Breast epithelium (tissue), 3 donors: Measurements from ENCODE around the gene NKX3-2.

Source experiments
- POLR2AphosphoS5 ChIP-seq, 3 donors: sonication (generic); formaldehyde crosslinking; IDR thresholded peaks; one replicate each; pipeline ENCODE4 v1.6.1; 2017; ENCODE audit warnings: antibody characterized with exemption in 3 of 3
- TF ChIP-seq, protein P1 (sequence below), 3 donors: fragments of 450-650 bp; IDR thresholded peaks; one replicate each; pipeline ENCODE4 v1.5.1; 2016 to 2017; ENCODE audit warnings: antibody characterized with exemption in 3 of 3, mild to moderate bottlenecking in 3 of 3, moderate library complexity in 3 of 3

DNA sequence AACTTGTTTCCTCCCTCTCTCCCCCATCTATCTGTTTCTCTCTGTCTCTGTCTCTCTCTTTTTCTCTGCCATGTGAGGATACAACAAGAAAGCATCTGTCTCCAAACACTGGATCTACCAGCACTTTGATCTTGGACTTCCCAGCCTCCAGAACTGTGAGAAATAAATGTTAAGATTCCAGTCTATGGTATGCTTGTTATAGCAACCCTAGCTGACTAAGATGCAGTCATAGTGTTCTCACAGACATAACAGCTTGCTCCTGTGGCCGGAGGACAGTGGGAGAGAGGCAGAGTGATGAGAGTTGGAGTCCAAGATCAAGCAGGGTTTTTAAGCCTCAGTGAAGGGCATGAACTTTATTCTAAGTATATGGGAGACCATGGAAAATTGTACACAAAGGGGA is 8.8 kb upstream of the NKX3-2 start:
- TF ChIP-seq POLR2AphosphoS5 (IDR thresholded peaks at IDR 0.05): no peak
- TF ChIP-seq, protein P1, sequence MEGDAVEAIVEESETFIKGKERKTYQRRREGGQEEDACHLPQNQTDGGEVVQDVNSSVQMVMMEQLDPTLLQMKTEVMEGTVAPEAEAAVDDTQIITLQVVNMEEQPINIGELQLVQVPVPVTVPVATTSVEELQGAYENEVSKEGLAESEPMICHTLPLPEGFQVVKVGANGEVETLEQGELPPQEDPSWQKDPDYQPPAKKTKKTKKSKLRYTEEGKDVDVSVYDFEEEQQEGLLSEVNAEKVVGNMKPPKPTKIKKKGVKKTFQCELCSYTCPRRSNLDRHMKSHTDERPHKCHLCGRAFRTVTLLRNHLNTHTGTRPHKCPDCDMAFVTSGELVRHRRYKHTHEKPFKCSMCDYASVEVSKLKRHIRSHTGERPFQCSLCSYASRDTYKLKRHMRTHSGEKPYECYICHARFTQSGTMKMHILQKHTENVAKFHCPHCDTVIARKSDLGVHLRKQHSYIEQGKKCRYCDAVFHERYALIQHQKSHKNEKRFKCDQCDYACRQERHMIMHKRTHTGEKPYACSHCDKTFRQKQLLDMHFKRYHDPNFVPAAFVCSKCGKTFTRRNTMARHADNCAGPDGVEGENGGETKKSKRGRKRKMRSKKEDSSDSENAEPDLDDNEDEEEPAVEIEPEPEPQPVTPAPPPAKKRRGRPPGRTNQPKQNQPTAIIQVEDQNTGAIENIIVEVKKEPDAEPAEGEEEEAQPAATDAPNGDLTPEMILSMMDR (IDR thresholded peaks at IDR 0.05): no peak
